Ishikawa (cell line): ENCODE results near the gene ETFDH.

ENCODE experiments used
- CEBPB ChIP-seq: IDR thresholded peaks from 2 replicates; pipeline ENCODE4 v1.6.1; 2012
- CREB1 ChIP-seq: IDR thresholded peaks from 2 replicates; pipeline ENCODE4 v1.6.1; 2012; ENCODE audit warnings: low read depth
- EGR1 ChIP-seq: IDR thresholded peaks from 2 replicates; pipeline ENCODE4 v1.6.1; 2012
- EP300 ChIP-seq: IDR thresholded peaks from 2 replicates; pipeline ENCODE4 v1.6.1; 2012; ENCODE audit warnings: borderline replicate concordance
- FOXM1 ChIP-seq: IDR thresholded peaks from 2 replicates; pipeline ENCODE4 v1.6.1; 2012; ENCODE audit warnings: low read depth, borderline replicate concordance
- MAX ChIP-seq: IDR thresholded peaks from 2 replicates; pipeline ENCODE4 v1.6.1; 2012
- NFIC ChIP-seq: IDR thresholded peaks from 2 replicates; pipeline ENCODE4 v1.6.1; 2012
- RAD21 ChIP-seq: IDR thresholded peaks from 2 replicates; pipeline ENCODE4 v1.6.1; 2012; ENCODE audit warnings: low read depth
- REST ChIP-seq: IDR thresholded peaks from 2 replicates; pipeline ENCODE4 v1.6.1; 2012; ENCODE audit warnings: low read depth, mild to moderate bottlenecking
- TAF1 ChIP-seq: IDR thresholded peaks from 2 replicates; pipeline ENCODE4 v1.6.1; 2012; ENCODE audit warnings: low read depth, mild to moderate bottlenecking
- TCF12 ChIP-seq: IDR thresholded peaks from 2 replicates; pipeline ENCODE4 v1.6.1; 2012; ENCODE audit warnings: low read depth
- TEAD4 ChIP-seq: IDR thresholded peaks from 2 replicates; pipeline ENCODE4 v1.6.1; 2012
- USF1 ChIP-seq: IDR thresholded peaks from 2 replicates; pipeline ENCODE4 v1.6.1; 2012
- YY1 ChIP-seq: IDR thresholded peaks from 2 replicates; pipeline ENCODE4 v1.6.1; 2012; ENCODE audit warnings: low read depth
- ZBTB7A ChIP-seq: IDR thresholded peaks from 2 replicates; pipeline ENCODE4 v1.6.1; 2012; ENCODE audit warnings: low read depth

Gene ETFDH

GRCh38 chr4:158724637-158725036, 52.5 kb downstream of the ETFDH start:
- TF ChIP-seq RAD21 = no peak

GRCh38 chr4:158726633-158727032, 54.5 kb downstream of the ETFDH start:
- no peak for TF ChIP-seq YY1

- TF ChIP-seq YY1 (no peak), REST (no peak), TCF12 (no peak), USF1 (no peak), RAD21 (no peak)
Observed at GRCh38 chr4:158728236-158728635, 56.1 kb downstream of the ETFDH start.

- peak; percentile 85 for TF ChIP-seq RAD21
- TF ChIP-seq CEBPB = no peak
Observed at GRCh38 chr4:158729716-158730559, 57.8 kb downstream of the ETFDH start.

- TF ChIP-seq REST (no peak), YY1 (no peak), TCF12 (no peak), EGR1 (no peak), CREB1 (no peak), TEAD4 (no peak), TAF1 (no peak), RAD21 (no peak), USF1 (no peak), CEBPB (no peak)
Observed at GRCh38 chr4:158738866-158739265, 66.8 kb downstream of the ETFDH start.

GRCh38 chr4:158739600-158739999, 67.5 kb downstream of the ETFDH start:
- no peak for TF ChIP-seq TCF12
- TF ChIP-seq RAD21 = no peak
- TF ChIP-seq EP300 = no peak
- no peak for TF ChIP-seq FOXM1

GRCh38 chr4:158741326-158742021, 69.4 kb downstream of the ETFDH start:
- no peak for TF ChIP-seq MAX
- no peak for TF ChIP-seq ZBTB7A
- TF ChIP-seq RAD21 = no peak
- TF ChIP-seq CEBPB = no peak
- TF ChIP-seq TAF1 = no peak
- no peak for TF ChIP-seq TEAD4
- TF ChIP-seq YY1 = no peak
- no peak for TF ChIP-seq USF1
- no peak for TF ChIP-seq CREB1
- no peak for TF ChIP-seq REST
- TF ChIP-seq NFIC = no peak
- TF ChIP-seq TCF12 = no peak
